ENCODE results near the gene TDRD12. TPM values are rescaled to one million over a fixed set of nuclear protein-coding genes. Genes with fewer than 3 reads are reported as not detected.
"Not testable (repeated sequence)": the region's sequence is repeated elsewhere in the genome, so short reads cannot be mapped to it uniquely, and the experiment has no call there.

TDRD12 gene
- total and polyA plus RNA-seq, 2 donors (not counting 3 experiments of a cell fraction or from before 2014, with no cell fraction given) = 0.03 to 0.09 TPM

DNA sequence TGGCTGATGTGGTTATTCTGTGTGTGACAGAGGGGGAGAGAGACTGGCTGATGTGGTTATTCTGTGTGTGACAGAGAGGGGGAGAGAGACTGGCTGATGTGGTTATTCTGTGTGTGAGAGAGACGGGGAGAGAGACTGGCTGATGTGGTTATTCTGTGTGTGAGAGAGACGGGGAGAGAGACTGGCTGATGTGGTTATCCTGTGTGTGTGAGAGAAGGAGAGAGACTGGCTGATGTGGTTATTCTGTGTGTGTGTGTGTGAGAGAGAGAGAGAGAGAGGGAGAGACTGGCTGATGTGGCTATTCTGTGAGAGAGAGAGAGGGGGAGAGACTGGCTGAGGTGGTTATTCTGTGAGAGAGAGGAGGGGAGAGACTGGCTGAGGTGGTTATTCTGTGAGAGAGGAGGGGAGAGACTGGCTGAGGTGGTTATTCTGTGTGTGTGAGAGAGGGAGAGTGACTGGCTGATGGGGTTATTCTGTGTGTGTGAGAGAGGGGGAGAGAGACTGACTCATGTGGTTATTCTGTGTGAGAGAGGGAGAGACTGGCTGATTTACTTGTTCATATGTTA is 27.1 kb downstream of the TDRD12 start:
- H3K9me3 ChIP-seq (replicated peaks; ENCODE audit: control insufficient read depth, insufficient read depth, low read length); H4K20me1 ChIP-seq (replicated peaks; ENCODE audit: control insufficient read depth, extremely low read depth, insufficient read depth, low read length); H3K4me3 ChIP-seq (replicated peaks in 1 of 3; ENCODE audit: insufficient read depth in 1 of 3, low read depth in 1 of 3, low read length in 3 of 3); H3K27me3 ChIP-seq (ENCODE audit: control insufficient read depth in 2 of 2, insufficient read depth in 2 of 2, low read length in 2 of 2); FAIRE-seq; H3K36me3 ChIP-seq (ENCODE audit: control insufficient read depth in 2 of 2, extremely low read depth in 1 of 2, insufficient read depth in 2 of 2, low read length in 2 of 2); dilution Hi-C loops (cut with MboI; ENCODE audit: extremely low pct_ligation_motif_present, low sequenced_read_pairs); H3K27ac ChIP-seq (ENCODE audit: insufficient read depth, low read depth, low read length); POLR2A ChIA-PET; H3K4me1 ChIP-seq (ENCODE audit: control insufficient read depth, extremely low read depth, insufficient read depth, low read length); BruUV-seq (replicated peaks); CTCF ChIA-PET; H3K9me1 ChIP-seq (replicated peaks; ENCODE audit: control insufficient read depth, extremely low read depth, insufficient read depth, low read length); H3K4me2 ChIP-seq (ENCODE audit: insufficient read depth, low read length); H2AFZ ChIP-seq (ENCODE audit: low read depth, low read length); DNase-seq (ENCODE audit: low read depth, low spot score); H3K9ac ChIP-seq (replicated peaks; ENCODE audit: extremely low read depth, insufficient read depth, low read length); H3K79me2 ChIP-seq (ENCODE audit: control insufficient read depth, insufficient read depth, low read length); intact Hi-C loops (cut with micrococcal nuclease): not testable (repeated sequence)

DNA sequence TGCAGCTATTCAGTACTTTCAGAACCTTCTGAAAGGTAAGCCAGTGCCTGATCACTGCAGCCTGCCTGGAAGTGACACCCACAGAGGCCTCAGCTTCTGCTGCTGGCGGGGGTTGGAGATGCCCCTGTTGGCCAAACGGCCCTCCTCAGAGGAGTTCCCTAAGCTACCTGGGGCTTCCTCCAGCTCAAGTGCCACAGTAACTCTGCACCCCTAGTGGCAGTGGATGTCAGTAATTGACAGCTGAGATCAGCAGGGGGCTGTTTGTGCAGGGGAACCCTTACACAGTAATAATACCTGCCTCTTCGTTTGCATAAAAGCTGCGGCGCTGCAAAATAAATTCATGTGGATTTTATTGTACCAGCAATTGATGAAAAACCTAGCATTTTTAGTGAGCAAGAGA is 28.9 kb downstream of the TDRD12 start:
- Histone ChIP-seq H3K27me3 (ENCODE audit: control insufficient read depth in 2 of 2, insufficient read depth in 2 of 2, low read length in 2 of 2) (peaks cover 0 to 4% of the 10 kb centered on the region in 2 experiments), H3K9me3 (replicated peaks; ENCODE audit: control insufficient read depth, insufficient read depth, low read length) (no peaks in the 10 kb centered on the region), H4K20me1 (replicated peaks; ENCODE audit: control insufficient read depth, extremely low read depth, insufficient read depth, low read length) (no peaks in the 10 kb centered on the region), H3K9me1 (replicated peaks; ENCODE audit: control insufficient read depth, extremely low read depth, insufficient read depth, low read length) (no peaks in the 10 kb centered on the region), H3K9ac (replicated peaks; ENCODE audit: extremely low read depth, insufficient read depth, low read length) (no peak overlapping the region), H3K4me1 (ENCODE audit: control insufficient read depth, extremely low read depth, insufficient read depth, low read length) (no peaks in the 10 kb centered on the region), H3K27ac (ENCODE audit: insufficient read depth, low read depth, low read length) (no peak overlapping the region), H3K4me3 (replicated peaks in 1 of 3; ENCODE audit: insufficient read depth in 1 of 3, low read depth in 1 of 3, low read length in 3 of 3) (no peak overlapping the region), H3K79me2 (ENCODE audit: control insufficient read depth, insufficient read depth, low read length) (no peaks in the 10 kb centered on the region), H3K4me2 (ENCODE audit: insufficient read depth, low read length) (no peak overlapping the region), H2AFZ (ENCODE audit: low read depth, low read length) (no peak overlapping the region), H3K36me3 (ENCODE audit: control insufficient read depth in 2 of 2, extremely low read depth in 1 of 2, insufficient read depth in 2 of 2, low read length in 2 of 2) (no peaks in the 10 kb centered on the region)
- FAIRE-seq (no peak), DNase-seq (ENCODE audit: low read depth, low spot score) (no peak)
- dilution Hi-C loops (cut with MboI; ENCODE audit: extremely low pct_ligation_motif_present, low sequenced_read_pairs) = no loop called here
- intact Hi-C loops (cut with micrococcal nuclease) = no loop called here
- POLR2A ChIA-PET = interaction anchor here (0.6 kb wide), 1 partner anchor 339 kb away, joined by 3 read pairs; no protein-coding TSS in a partner anchor
- CTCF ChIA-PET = interaction anchor here (1.0 kb wide), 1 partner anchor 149 kb away, joined by 3 read pairs; no protein-coding TSS in a partner anchor
- BruUV-seq (replicated peaks) = no TSS peak
- TF ChIP-seq POLR2AphosphoS5 (IDR thresholded peaks at IDR 0.05; ENCODE audit: insufficient read depth, low read depth, low read length) = no peak
- TF ChIP-seq, protein P1, sequence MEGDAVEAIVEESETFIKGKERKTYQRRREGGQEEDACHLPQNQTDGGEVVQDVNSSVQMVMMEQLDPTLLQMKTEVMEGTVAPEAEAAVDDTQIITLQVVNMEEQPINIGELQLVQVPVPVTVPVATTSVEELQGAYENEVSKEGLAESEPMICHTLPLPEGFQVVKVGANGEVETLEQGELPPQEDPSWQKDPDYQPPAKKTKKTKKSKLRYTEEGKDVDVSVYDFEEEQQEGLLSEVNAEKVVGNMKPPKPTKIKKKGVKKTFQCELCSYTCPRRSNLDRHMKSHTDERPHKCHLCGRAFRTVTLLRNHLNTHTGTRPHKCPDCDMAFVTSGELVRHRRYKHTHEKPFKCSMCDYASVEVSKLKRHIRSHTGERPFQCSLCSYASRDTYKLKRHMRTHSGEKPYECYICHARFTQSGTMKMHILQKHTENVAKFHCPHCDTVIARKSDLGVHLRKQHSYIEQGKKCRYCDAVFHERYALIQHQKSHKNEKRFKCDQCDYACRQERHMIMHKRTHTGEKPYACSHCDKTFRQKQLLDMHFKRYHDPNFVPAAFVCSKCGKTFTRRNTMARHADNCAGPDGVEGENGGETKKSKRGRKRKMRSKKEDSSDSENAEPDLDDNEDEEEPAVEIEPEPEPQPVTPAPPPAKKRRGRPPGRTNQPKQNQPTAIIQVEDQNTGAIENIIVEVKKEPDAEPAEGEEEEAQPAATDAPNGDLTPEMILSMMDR (IDR thresholded peaks at IDR 0.05; ENCODE audit: extremely low read depth in 1 of 2, insufficient read depth in 1 of 2, low read depth in 1 of 2, low read length in 2 of 2) = no peak
- no peak for TF ChIP-seq EZH2 (IDR thresholded peaks at IDR 0.05; ENCODE audit: borderline replicate concordance, low read depth, low read length, severe bottlenecking)
- no peak for TF ChIP-seq MYC (IDR thresholded peaks at IDR 0.05; ENCODE audit: low read depth, low read length)
- TF ChIP-seq FOS (IDR thresholded peaks at IDR 0.05; ENCODE audit: borderline replicate concordance, insufficient read depth, low read length) = no peak
- TF ChIP-seq POLR2A (IDR thresholded peaks at IDR 0.05; ENCODE audit: low read depth, low read length) = no peak
- TF ChIP-seq JUN (IDR thresholded peaks at IDR 0.05; ENCODE audit: borderline replicate concordance, insufficient read depth, insufficient read length, low read depth) = no peak
- TF ChIP-seq MAX (IDR thresholded peaks at IDR 0.05; ENCODE audit: insufficient read depth, insufficient read length) = no peak
- no peak for TF ChIP-seq GATA2 (IDR thresholded peaks at IDR 0.05; ENCODE audit: insufficient read depth, insufficient read length, low read depth, low read length)
